HG03442 (cell line): Measurements from ENCODE around the gene PIEZO2.

Experiments
- ATAC-seq: cut with Tn5 transposase; IDR thresholded peaks from one replicate; pipeline ENCODE4 v1.9.1; 2021; ENCODE audit warnings: mild to moderate bottlenecking, moderate library complexity; ENCODE audit not compliant: unreplicated experiment

Gene PIEZO2

GRCh38 chr18:11034884-11035283, 114.5 kb downstream of the PIEZO2 start:
- ATAC-seq: no peak

DNA sequence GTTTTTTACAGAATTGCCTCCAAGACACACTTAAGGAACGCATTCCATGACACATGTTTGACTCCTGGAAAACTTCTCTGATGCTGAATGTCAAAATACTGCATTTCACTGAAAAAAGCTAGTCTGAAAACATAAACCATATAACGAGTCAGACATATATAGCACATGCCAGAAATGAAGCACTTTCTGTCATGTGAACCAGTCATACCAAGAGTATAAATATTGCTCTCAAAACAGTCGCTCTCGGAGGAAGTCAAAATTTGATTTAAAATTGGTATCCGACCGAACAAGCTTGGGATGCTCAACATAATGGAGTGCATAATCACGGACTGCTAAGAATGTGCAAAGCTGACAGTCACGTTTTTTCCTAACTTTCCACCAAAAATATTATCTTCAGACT, 115.9 kb downstream of the PIEZO2 start:
- no peak for ATAC-seq

- no peak for ATAC-seq
Measured at GRCh38 chr18:11031966-11032365, 117.4 kb downstream of the PIEZO2 start.

DNA sequence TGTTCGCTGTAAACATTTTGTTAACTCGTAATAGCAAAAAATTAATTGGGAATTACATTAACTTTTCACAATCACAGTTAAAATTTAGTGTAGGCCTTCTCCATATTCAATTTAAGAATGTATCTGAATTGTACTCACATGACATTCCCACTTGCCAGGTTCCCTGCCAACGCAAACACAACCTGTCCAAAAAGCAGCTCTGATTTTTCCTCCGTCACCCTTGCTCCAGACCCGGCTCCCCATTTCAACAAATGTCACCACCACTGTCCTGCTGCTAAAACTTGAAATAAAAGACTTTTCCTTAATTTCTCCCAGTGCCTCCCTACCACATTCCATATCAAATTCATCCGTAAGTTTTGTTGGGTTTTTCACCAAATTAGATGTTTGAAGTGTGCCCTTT, 120.3 kb downstream of the PIEZO2 start:
- ATAC-seq: no peak

- no peak for ATAC-seq
Measured at GRCh38 chr18:11027862-11028261, 121.5 kb downstream of the PIEZO2 start.

DNA sequence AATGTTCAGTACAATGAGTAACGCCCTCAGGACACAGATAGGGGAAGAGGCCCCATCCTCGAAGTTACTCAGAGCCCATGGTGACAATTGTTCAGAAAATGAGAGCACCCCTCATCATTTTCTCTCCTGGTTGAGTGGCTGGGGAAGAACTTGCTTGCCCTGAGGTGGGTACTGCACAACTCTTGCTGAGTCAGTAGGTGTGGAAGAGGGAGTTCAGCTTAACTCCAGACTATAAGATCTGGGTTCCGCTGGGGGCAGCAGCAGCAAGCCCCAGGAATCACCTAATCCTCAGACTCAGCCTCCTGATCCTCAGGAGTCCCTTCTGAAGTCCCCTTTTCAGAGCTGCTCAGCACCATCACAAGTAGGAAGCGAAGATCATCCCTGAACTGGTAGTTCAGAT, 123.7 kb downstream of the PIEZO2 start:
- ATAC-seq: no peak

- no peak for ATAC-seq
Measured at GRCh38 chr18:11024928-11025669, 124.3 kb downstream of the PIEZO2 start.

- ATAC-seq: no peak
Measured at GRCh38 chr18:11021477-11021876, 127.9 kb downstream of the PIEZO2 start.

- no peak for ATAC-seq
Measured at GRCh38 chr18:11020877-11021414, 128.4 kb downstream of the PIEZO2 start.

- ATAC-seq: no peak
Measured at GRCh38 chr18:11020161-11020853, 129.1 kb downstream of the PIEZO2 start.

DNA sequence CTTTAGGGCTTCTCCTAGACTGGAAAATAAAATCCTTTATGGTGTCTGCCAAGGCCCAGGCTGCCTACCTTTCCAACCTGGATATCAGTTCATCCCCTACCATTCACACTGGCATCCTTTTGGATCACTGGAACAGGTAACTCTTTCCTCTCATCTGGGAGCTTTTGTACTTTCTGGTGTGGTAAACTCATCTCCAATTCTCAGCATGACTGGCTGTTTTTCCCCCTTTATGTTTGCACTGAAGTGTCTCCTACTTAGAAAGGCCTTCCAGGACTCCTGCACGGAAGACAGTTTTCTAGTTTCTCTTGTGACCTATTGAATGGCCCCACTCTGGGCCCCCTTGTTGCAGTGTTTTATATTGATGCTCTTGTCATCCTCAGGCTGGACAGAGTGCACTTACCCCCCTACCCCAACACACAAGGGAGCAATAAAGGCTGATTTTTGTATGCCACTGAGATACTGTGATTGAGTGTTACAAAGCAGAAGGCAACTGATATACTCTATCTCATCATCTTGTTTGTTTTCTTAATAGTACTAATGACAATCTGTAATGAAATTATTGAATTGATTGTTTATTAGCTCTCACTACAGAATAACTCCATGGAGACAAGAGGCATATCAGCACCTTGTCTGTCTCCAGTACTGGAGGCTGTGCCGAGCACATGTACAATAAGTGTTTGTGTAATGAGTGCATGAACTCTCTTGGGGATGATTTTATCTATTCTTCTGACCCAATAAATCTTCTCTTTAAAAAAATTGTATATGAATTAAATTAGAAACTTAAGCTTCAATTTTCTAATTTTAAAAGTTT, 129.9 kb downstream of the PIEZO2 start:
- ATAC-seq: no peak

DNA sequence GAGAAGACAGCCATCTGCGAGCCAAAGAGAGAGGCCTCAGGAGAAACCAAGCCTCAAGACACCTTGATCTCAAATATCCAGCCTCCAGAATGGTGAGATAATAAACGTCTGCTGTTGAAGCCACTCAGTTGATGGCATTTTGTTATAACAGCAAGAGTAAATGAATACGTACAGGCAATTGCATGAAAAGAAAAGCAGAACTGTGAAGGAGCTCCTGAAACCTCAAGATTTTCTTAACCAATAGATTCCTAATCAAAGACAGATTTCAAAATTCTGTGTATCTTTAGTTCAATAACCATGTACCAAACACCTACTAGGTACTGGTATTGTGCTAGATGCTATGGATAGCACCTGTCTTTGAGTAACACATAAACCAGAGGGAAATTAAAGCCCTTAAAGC, 139.5 kb downstream of the PIEZO2 start:
- ATAC-seq: no peak

DNA sequence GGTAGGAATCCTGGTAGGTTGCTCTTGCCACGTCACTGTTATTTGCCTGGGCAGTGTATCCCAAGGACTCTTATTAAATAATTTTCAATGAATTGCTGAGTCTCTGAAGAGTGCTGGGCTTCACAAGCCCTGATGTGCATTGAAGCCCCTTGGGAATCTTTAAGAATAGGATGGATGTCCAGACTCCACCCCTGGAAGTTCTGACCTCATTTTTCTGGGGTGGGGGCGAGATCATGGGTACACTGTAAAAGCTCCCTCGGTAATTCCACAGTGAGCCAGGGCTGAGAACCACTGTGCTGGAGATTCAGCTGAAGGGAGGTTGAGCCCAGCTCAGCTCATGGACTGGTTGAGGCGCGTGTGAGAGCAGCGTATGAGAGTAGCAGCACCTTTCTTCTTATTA, 140.2 kb downstream of the PIEZO2 start:
- no peak for ATAC-seq

DNA sequence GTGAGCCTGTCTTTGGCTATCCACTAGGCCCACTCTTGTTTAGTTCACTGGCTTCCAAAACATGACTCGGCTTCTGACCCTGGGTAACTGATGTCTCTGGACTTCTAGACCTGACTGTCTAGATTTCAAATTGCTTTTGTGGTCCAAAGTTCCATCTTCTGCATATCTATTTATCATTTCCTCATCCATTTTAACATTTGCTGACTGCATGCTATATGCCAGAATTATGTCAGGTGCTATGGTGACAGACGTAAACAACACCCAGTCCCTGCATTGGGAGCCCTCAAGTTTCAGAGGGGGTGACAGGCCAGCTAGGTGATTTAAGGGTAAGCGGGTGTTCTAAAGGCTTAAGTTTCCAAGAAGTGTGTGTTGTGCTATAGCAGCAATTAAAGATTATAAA, 140.9 kb downstream of the PIEZO2 start:
- no peak for ATAC-seq

- ATAC-seq: no peak
Measured at GRCh38 chr18:11005528-11005927, 143.8 kb downstream of the PIEZO2 start.

GRCh38 chr18:11004951-11005350, 144.4 kb downstream of the PIEZO2 start:
- no peak for ATAC-seq

DNA sequence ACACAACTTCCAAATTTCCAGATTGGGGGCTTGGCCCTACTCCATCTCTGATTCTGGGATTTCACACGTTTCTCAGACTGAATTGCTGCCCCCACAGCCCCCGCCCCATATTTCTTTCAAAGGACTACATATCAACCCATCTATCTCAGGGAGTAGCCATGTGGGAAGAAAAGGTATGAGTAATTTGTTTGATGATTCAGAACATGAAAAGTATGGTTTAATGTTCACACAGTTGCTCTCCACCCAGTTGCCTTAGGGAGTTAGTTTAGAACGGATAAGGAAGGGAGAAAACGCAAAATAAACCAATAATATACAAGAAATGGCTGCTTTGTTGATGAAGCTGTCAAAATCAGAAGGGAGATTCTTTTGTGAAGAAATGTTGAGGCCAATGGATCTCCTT, 145.1 kb downstream of the PIEZO2 start:
- no peak for ATAC-seq

DNA sequence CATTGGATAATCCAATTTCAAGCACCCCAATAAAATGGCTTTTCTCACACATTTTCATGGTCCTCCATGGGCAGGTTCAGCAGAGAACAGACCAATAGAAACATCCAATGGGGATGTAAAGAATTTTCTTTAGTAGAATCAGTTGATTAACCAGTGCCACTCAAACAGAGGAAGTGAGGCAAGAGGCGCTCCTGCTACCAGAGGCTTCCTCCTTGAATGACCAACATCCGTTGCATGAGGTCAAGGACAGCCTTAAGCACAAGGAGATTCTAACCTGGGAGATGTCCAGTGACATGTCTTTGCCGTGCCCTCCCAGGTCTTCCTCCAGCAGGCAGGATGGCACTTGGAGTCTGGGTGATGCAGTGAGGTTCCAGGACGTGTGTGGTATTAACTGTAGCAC, 146.6 kb downstream of the PIEZO2 start:
- no peak for ATAC-seq

- ATAC-seq: no peak
Measured at GRCh38 chr18:11002277-11002676, 147.1 kb downstream of the PIEZO2 start.

- no peak for ATAC-seq
Measured at GRCh38 chr18:11000071-11000470, 149.3 kb downstream of the PIEZO2 start.

DNA sequence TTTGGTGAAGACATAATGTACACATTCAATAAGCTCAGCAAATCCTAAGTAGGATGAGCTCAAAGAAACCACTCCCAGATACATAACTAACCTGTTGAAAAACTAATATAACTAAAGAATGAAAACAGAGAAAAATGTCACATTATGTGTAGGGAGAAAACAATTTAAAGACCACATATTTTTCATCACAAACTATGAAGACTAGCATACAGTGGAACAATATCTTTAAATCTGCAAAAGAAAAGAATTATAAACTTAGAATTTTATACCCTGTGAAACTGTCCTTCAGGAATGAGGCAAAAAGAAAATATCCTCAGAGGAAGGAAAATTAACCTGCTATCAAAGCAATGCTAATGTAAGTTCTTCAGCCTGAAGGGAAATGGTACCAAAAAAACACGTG, 151.5 kb downstream of the PIEZO2 start:
- ATAC-seq: no peak

- no peak for ATAC-seq
Measured at GRCh38 chr18:10995550-10995949, 153.8 kb downstream of the PIEZO2 start.
